Measurements from ENCODE around the gene RAB3GAP2. TPM values are rescaled to one million over a fixed set of nuclear protein-coding genes. Genes with fewer than 3 reads are reported as not detected.
"Not testable (repeated sequence)": the region's sequence is repeated elsewhere in the genome, so short reads cannot be mapped to it uniquely, and the experiment has no call there.

Gene RAB3GAP2
- total RNA-seq, 1 experiment from 2014 or later = 43.4 TPM

- DNase-seq (ENCODE audit: extremely low read depth, low read depth) = no peak
These were observed 114.5 kb downstream of the RAB3GAP2 start for GRCh38 chr1:220157738-220158137.

DNA sequence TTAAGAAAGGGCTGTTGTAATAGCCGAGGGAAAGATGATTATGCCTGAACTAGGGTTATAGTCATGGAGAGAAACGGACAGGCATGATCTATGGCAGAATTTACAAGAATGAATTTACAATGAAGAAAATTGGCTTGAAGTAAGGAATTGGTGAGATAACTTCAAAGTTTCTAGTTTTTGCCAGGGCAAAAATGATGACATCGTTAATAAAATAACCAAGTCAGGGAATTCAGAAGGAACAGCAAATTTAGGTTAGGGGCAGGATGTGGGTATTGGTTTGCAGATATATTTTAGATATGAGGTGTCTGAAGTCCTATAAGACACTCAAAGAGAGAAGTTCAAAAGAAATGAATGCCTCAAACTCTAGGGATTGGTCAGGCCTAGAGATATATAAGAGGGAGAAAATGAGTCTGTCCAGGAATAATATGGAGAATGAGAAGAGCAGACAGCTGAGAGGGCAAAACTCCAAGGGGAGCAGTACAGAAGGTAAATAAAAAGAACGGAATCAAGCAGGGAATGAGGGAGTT lies 115.6 kb downstream of the RAB3GAP2 start:
- no peak for DNase-seq (ENCODE audit: extremely low read depth, low read depth)

GRCh38 chr1:220153147-220153546 lies 119.1 kb downstream of the RAB3GAP2 start:
- DNase-seq (ENCODE audit: extremely low read depth, low read depth) = no peak

GRCh38 chr1:220151454-220151853 lies 120.8 kb downstream of the RAB3GAP2 start:
- DNase-seq (ENCODE audit: extremely low read depth, low read depth) = no peak

DNA sequence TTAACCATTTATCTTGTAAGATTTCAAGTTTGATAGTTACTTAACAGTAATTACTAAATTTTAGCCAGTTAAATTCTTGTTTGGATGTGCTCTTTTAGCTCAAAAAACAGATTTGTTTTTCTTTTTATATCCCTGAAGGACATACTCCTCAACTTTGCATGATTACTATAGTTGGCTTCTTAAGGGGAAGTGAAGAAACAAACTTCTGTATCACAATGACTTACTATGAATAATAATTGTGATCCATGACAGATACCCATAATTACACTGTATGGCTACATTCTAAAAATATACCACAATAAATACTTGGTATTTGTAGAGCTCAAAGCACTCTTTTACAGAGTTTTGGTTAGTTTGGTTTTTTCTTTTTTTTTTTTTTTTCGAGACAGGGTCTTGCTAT lies 122.5 kb downstream of the RAB3GAP2 start:
- DNase-seq (ENCODE audit: extremely low read depth, low read depth) = no peak

DNA sequence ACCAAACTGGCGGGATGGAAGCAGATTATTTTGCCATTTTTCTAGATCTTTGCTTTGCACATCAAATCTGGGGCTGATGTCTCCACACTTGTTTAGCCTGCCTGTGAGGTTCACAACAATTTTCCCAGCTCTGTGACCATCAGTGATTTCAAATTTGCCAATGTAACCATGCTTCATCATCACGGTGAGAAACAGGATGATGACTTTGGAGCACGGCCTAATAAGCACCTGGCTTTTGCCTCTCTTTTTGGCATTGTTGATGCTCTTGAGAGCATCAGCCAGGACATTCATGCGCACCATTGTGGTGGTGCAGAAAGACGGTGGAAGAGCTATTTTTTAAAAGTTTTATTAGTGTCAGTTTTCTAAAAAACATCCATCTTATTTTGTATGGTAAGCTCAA lies 128.2 kb downstream of the RAB3GAP2 start:
- no peak for DNase-seq (ENCODE audit: extremely low read depth, low read depth)

GRCh38 chr1:220139966-220140365 lies 132.3 kb downstream of the RAB3GAP2 start:
- DNase-seq (ENCODE audit: extremely low read depth, low read depth) = no peak

DNA sequence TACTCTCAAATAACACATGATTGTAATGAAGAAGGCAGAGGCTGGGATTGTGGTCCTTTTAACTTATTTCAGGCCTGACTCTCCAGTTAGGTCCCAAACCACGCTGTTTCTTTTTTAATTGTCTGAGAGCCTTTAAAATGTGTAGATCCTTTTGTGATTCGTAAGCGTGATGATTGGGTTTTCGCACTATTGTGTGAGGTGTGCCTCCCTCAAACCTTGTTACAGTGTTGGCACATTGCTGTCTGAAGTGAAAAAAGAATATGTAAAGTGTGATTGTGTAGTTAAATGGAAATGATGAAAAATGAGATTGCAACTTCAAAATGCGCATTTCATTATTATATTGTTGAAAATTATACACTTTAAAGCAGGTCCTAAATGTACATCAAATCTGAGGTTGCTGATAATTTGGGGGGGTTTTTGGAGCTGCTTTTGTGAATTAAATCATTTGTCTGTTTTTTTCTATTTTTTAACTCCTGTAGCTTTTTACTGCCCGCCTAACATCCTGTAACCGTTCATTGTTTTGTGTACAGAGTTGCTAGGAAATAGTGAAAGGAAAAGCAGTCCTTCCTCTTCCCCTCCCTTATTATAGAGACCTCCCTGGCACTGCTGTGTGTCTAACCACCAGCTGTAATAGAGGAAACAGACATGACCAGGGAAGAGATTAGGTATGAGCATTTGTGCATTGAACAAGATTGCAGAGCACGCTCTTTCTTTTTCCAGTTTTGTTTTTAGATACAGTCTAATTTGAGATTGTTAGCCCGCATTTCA lies 135.1 kb downstream of the RAB3GAP2 start:
- DNase-seq (ENCODE audit: extremely low read depth, low read depth) = no peak

DNA sequence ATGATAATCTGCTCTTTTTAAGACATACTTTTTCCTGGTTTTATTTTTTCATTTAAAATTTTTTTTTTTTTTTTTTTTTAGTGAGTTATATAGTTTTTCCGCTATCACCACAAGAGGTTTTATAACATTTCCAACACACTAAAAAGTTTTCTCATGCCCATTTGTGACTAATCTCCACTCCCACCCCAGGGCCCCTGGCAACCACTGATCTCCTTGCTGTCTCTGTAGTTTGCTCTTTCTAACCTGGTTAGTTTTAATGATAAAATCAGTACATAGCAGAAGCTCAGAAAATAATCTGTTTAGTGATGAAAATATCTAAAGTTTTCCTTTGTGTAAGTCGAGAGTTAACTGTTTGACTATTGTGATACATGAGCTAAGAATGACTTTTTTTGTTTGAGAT lies 136.5 kb downstream of the RAB3GAP2 start:
- no peak for DNase-seq (ENCODE audit: extremely low read depth, low read depth)

GRCh38 chr1:220129479-220130210 lies 142.6 kb downstream of the RAB3GAP2 start:
- DNase-seq (ENCODE audit: extremely low read depth, low read depth) = no peak

- DNase-seq (ENCODE audit: extremely low read depth, low read depth) = no peak
These were observed 145.2 kb downstream of the RAB3GAP2 start for GRCh38 chr1:220127076-220127475.

DNA sequence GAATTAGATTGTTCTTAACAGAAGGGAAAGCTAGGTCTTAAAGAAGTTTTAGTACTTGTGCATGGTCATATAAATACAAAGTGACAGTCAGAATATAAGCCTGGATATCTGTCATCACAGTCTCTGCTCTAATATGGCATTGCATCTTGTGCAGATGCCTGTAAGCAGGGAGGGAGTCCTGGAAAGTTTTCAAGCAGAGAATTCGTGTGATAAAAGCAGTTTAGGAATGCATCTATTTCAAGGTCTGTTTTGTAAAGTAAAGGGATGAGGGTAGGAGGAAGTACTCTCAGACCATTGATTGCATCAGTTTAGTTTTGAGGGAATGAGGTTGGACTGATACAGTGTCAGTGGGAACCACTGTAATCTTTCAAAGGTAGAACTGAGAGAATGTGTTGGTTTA lies 147.7 kb downstream of the RAB3GAP2 start:
- DNase-seq (ENCODE audit: extremely low read depth, low read depth) = no peak

- peak; percentile 11 for DNase-seq (ENCODE audit: extremely low read depth, low read depth)
These were observed 148.4 kb downstream of the RAB3GAP2 start for GRCh38 chr1:220123889-220124288.

GRCh38 chr1:220123066-220123465 lies 149.2 kb downstream of the RAB3GAP2 start:
- no peak for DNase-seq (ENCODE audit: extremely low read depth, low read depth)

GRCh38 chr1:220121791-220122530 lies 150.3 kb downstream of the RAB3GAP2 start:
- no peak for DNase-seq (ENCODE audit: extremely low read depth, low read depth)

DNA sequence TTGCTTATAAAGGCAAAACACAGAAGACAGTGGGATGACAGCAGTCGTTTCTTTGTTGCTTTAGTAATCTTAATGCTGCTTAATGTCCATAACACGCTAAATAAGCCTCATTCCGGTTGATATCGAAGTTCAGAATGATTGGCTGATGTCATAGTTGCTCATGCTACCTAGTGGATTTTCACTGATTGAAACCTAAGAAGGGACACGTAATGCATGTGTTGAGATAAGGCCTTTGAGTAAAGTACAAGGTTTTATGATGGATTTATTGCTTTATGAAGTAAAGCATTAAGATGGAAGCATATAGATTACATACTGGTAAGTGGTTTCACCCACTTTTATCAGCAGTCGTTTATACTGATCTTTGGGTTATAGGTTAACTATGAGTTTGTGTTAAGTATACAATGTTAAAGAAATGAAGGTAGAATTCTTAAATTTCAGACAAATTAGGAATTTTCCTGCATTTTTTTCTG lies 153.2 kb downstream of the RAB3GAP2 start:
- peak; percentile 17 for DNase-seq (ENCODE audit: extremely low read depth, low read depth)

DNA sequence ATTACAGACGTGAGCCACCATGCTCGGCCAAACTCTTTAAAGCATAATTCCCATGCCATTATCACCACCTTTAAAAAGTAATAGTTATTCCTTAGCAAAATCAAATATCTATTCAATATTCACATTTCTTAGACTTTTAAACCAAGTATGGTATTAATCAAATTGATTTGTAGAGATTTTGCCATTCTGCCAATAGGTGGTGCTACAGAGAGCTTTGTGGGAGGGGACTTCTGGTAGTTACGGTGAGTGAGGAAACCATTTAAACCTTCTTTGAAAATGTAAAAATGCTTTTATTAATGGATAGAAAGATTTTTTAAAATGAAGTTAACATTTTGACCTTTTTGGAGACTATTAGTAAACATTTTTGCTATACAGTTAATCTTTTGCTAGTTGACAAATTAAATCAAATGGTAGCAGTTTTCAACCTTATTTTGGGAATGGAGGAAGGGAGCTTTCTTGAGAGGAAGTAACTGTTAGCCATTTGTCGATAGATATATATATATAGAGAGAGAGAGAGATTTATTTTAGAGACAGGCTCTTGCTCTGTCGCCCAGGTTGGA lies 159.0 kb downstream of the RAB3GAP2 start:
- peak; percentile 59 for DNase-seq (ENCODE audit: extremely low read depth, low read depth)

DNA sequence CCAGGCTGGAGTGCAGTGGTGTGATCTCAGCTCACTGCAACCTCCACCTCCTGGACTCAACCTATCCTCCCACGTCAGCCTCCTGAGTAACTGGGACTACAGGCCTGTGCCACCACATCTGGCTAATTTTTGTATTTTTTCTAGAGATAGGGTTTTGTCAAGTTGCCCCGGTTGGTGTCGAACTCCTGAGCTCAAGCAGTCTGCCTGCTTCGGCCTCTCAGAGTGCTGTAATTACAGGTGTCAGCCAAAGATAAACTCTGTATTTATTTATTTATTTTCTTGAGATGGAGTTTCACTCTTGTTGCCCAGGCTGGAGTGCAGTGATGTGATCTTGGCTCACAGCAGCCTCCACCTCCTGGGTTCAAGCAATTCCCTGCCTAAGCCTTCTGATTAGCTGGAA lies 159.7 kb downstream of the RAB3GAP2 start:
- DNase-seq (ENCODE audit: extremely low read depth, low read depth) = not testable (repeated sequence)

- not testable (repeated sequence) for DNase-seq (ENCODE audit: extremely low read depth, low read depth)
These were observed 161.8 kb downstream of the RAB3GAP2 start for GRCh38 chr1:220110473-220110872.

- DNase-seq (ENCODE audit: extremely low read depth, low read depth) = no peak
These were observed 172.4 kb downstream of the RAB3GAP2 start for GRCh38 chr1:220099826-220100225.

Data from NCI-H460 (cell line).